Loucy (cell line): Measurements from ENCODE around the gene ULK1.

Experiments
- H2AFZ ChIP-seq: fragments of 200-600 bp; sonication (generic); 2 replicates; pipeline ENCODE4 v1.6.0; 2016; ENCODE audit warnings: antibody characterized with exemption, mild to moderate bottlenecking, low read length, moderate library complexity
- H3F3A ChIP-seq: fragments of 200-600 bp; 2 replicates; pipeline ENCODE4 v1.6.0; 2016; ENCODE audit warnings: antibody characterized with exemption, low read depth, mild to moderate bottlenecking
- H3K27me3 ChIP-seq: fragments of 200-600 bp; sonication (generic); 2 replicates; pipeline ENCODE4 v1.6.1; 2014; ENCODE audit warnings: low read length, mild to moderate bottlenecking; ENCODE audit not compliant: insufficient read depth, poor library complexity, severe bottlenecking
- H3K36me3 ChIP-seq: fragments of 200-600 bp; sonication (generic); 2 replicates; pipeline ENCODE4 v1.6.1; 2016; ENCODE audit warnings: low read length; ENCODE audit not compliant: insufficient read depth
- H3K4me1 ChIP-seq: fragments of 200-600 bp; sonication (generic); 2 replicates; pipeline ENCODE4 v1.5.1; 2014; ENCODE audit warnings: low read length, mild to moderate bottlenecking; ENCODE audit not compliant: insufficient read depth, poor library complexity, severe bottlenecking
- H3K4me2 ChIP-seq: fragments of 200-600 bp; sonication (generic); 2 replicates; pipeline ENCODE4 v1.6.0; 2014; ENCODE audit warnings: antibody characterized with exemption, low read length, low read depth, mild to moderate bottlenecking; ENCODE audit not compliant: poor library complexity, severe bottlenecking
- H3K4me3 ChIP-seq: fragments of 200-600 bp; sonication (generic); 2 replicates; pipeline ENCODE4 v1.5.1; 2014; ENCODE audit warnings: low read length, mild to moderate bottlenecking, mixed read lengths; ENCODE audit not compliant: poor library complexity, severe bottlenecking
- H3K79me2 ChIP-seq: fragments of 200-600 bp; sonication (generic); 2 replicates; pipeline ENCODE4 v1.6.1; 2014; ENCODE audit warnings: low read length; ENCODE audit not compliant: insufficient read depth
- H3K9ac ChIP-seq: fragments of 200-600 bp; sonication (generic); 2 replicates; pipeline ENCODE4 v1.6.0; 2014; ENCODE audit warnings: mild to moderate bottlenecking, low read depth, low read length, moderate library complexity; ENCODE audit not compliant: poor library complexity, severe bottlenecking
- H3K9me2 ChIP-seq: fragments of 200-600 bp; sonication (generic); replicated peaks from 2 replicates; pipeline ENCODE4 v1.6.1; 2016; ENCODE audit warnings: low read depth, low read length, mixed read lengths
- H3K9me3 ChIP-seq: fragments of 200-600 bp; sonication (generic); 2 replicates; pipeline ENCODE4 v1.6.1; 2014; ENCODE audit warnings: mild to moderate bottlenecking, antibody characterized with exemption, low read length, low read depth; ENCODE audit not compliant: insufficient read depth
- H4K20me1 ChIP-seq: fragments of 200-600 bp; sonication (generic); 2 replicates; pipeline ENCODE4 v1.6.0; 2014; ENCODE audit warnings: antibody characterized with exemption, low read length, mild to moderate bottlenecking; ENCODE audit not compliant: insufficient read depth, poor library complexity, severe bottlenecking
- CTCF ChIP-seq: fragments of 200-600 bp; sonication (generic); conservative IDR thresholded peaks from 2 replicates; pipeline ENCODE4 v1.5.1; 2014; ENCODE audit warnings: mild to moderate bottlenecking, antibody characterized with exemption, low read length
- EZH2phosphoT487 ChIP-seq: fragments of 200-600 bp; IDR thresholded peaks from 2 replicates; pipeline ENCODE4 v1.6.1; 2018; ENCODE audit warnings: antibody characterized with exemption, mild to moderate bottlenecking, moderate library complexity, borderline replicate concordance

Gene ULK1

GRCh38 chr12:131944601-131945251, 50.3 kb downstream of the ULK1 start:
- H3F3A ChIP-seq = peaks cover 11% of the 10 kb centered on the region; the same call in 1 of the 2 replicates
- H3K4me3 ChIP-seq = no peak overlapping the region
- no peak overlapping the region for H2AFZ ChIP-seq
- peaks cover 5% of the 10 kb centered on the region; the same call in 1 of the 2 replicates for H3K36me3 ChIP-seq
- no peaks in the 10 kb centered on the region for H3K27me3 ChIP-seq
- H3K4me1 ChIP-seq = peaks cover 22% of the 10 kb centered on the region
- H3K9me2 ChIP-seq = no peaks in the 10 kb centered on the region
- no peak overlapping the region for H3K4me2 ChIP-seq
- TF ChIP-seq EZH2phosphoT487 (no peak), CTCF (no peak)
- H3K79me2 ChIP-seq = no peaks in the 10 kb centered on the region
- H4K20me1 ChIP-seq = no peaks in the 10 kb centered on the region
- H3K9me3 ChIP-seq = no peaks in the 10 kb centered on the region
- H3K9ac ChIP-seq = no peak overlapping the region

GRCh38 chr12:131946757-131947156, 52.3 kb downstream of the ULK1 start:
- peaks cover 17% of the 10 kb centered on the region for H4K20me1 ChIP-seq
- peaks cover 11% of the 10 kb centered on the region; the same call in 1 of the 2 replicates for H3F3A ChIP-seq
- no peaks in the 10 kb centered on the region for H3K27me3 ChIP-seq
- H3K9me2 ChIP-seq = no peaks in the 10 kb centered on the region
- peaks cover 19% of the 10 kb centered on the region for H3K79me2 ChIP-seq
- TF ChIP-seq EZH2phosphoT487 (no peak), CTCF (no peak)
- no peak overlapping the region for H3K4me3 ChIP-seq
- H3K4me1 ChIP-seq = peaks cover 22% of the 10 kb centered on the region
- no peaks in the 10 kb centered on the region for H3K9me3 ChIP-seq
- H3K4me2 ChIP-seq = no peak overlapping the region
- no peak overlapping the region for H3K9ac ChIP-seq
- no peak overlapping the region for H2AFZ ChIP-seq
- H3K36me3 ChIP-seq = peaks cover 4% of the 10 kb centered on the region; the same call in 1 of the 2 replicates

GRCh38 chr12:131947482-131948027, 53.1 kb downstream of the ULK1 start:
- H3K4me3 ChIP-seq = no peak overlapping the region
- no peaks in the 10 kb centered on the region; the same call in 1 of the 2 replicates for H3K36me3 ChIP-seq
- H3K4me1 ChIP-seq = peaks cover 26% of the 10 kb centered on the region
- peaks cover 11% of the 10 kb centered on the region; the same call in 1 of the 2 replicates for H3F3A ChIP-seq
- H3K9me3 ChIP-seq = no peaks in the 10 kb centered on the region
- peak overlapping the region; percentile 75 for H3K4me2 ChIP-seq
- peaks cover 27% of the 10 kb centered on the region for H3K79me2 ChIP-seq
- TF ChIP-seq CTCF (no peak), EZH2phosphoT487 (no peak)
- H2AFZ ChIP-seq = no peak overlapping the region
- H3K9me2 ChIP-seq = no peaks in the 10 kb centered on the region
- H3K27me3 ChIP-seq = no peaks in the 10 kb centered on the region
- no peak overlapping the region for H3K9ac ChIP-seq
- peaks cover 21% of the 10 kb centered on the region for H4K20me1 ChIP-seq
